MM.1S (cell line): ENCODE data around the gene ANKH.

Experiments
- DNase-seq: peaks from one replicate; pipeline ENCODE4 v3.0.0-alpha.2; 2015
- H2AFZ ChIP-seq: fragments of 300-600 bp; sonication (generic); 2 replicates; pipeline ENCODE4 v1.6.0; 2016; ENCODE audit warnings: antibody characterized with exemption, low read length
- H3F3A ChIP-seq: fragments of 300-600 bp; sonication (generic); 2 replicates; pipeline ENCODE4 v1.6.1; 2016; ENCODE audit warnings: mild to moderate bottlenecking, antibody characterized with exemption, low read length, moderate library complexity, mixed read lengths; ENCODE audit not compliant: insufficient read depth
- H3K27ac ChIP-seq: fragments of 300-600 bp; sonication (generic); 2 replicates; pipeline ENCODE4 v1.5.1; 2016; ENCODE audit warnings: mild to moderate bottlenecking, low read length
- H3K27me3 ChIP-seq: fragments of 300-600 bp; sonication (generic); replicated peaks from 2 replicates; pipeline ENCODE4 v1.6.0; 2016; ENCODE audit warnings: low read length; ENCODE audit not compliant: insufficient read depth
- H3K36me3 ChIP-seq: fragments of 300-600 bp; sonication (generic); replicated peaks from 2 replicates; pipeline ENCODE4 v1.6.1; 2016; ENCODE audit warnings: mild to moderate bottlenecking, low read length, mixed read lengths; ENCODE audit not compliant: insufficient read depth
- H3K4me1 ChIP-seq: fragments of 300-600 bp; sonication (generic); 2 replicates; pipeline ENCODE4 v1.6.1; 2016; ENCODE audit warnings: low read length, mixed read lengths
- H3K4me2 ChIP-seq: fragments of 300-600 bp; sonication (generic); 2 replicates; pipeline ENCODE4 v1.6.0; 2016; ENCODE audit warnings: low read depth, low read length
- H3K4me3 ChIP-seq: fragments of 300-600 bp; sonication (generic); 2 replicates; pipeline ENCODE4 v1.5.1; 2016; ENCODE audit warnings: low read length, mixed read lengths
- H3K79me2 ChIP-seq: fragments of 300-600 bp; sonication (generic); 2 replicates; pipeline ENCODE4 v1.6.1; 2016; ENCODE audit warnings: mixed run types, low read length, mixed read lengths
- H3K9ac ChIP-seq: fragments of 300-600 bp; sonication (generic); 2 replicates; pipeline ENCODE4 v1.6.1; 2016; ENCODE audit warnings: low read length, mixed read lengths
- H3K9me2 ChIP-seq: fragments of 300-600 bp; sonication (generic); replicated peaks from 2 replicates; pipeline ENCODE4 v1.6.1; 2016; ENCODE audit warnings: mild to moderate bottlenecking, low read length, mixed read lengths; ENCODE audit not compliant: insufficient read depth
- H3K9me3 ChIP-seq: fragments of 300-600 bp; sonication (generic); replicated peaks from 2 replicates; pipeline ENCODE4 v1.6.1; 2016; ENCODE audit warnings: mild to moderate bottlenecking, low read length, mixed read lengths; ENCODE audit not compliant: insufficient read depth
- H4K20me1 ChIP-seq: fragments of 300-600 bp; sonication (generic); 2 replicates; pipeline ENCODE4 v1.6.1; 2016; ENCODE audit warnings: mild to moderate bottlenecking, low read length, moderate library complexity, mixed read lengths; ENCODE audit not compliant: insufficient read depth
- EZH2 ChIP-seq: fragments of 300-600 bp; sonication (generic); optimal IDR thresholded peaks from 2 replicates; pipeline ENCODE3; 2017; ENCODE audit warnings: low read depth, mild to moderate bottlenecking, antibody characterized with exemption, low read length, mixed read lengths
- EZH2phosphoT487 ChIP-seq: fragments of 300-600 bp; sonication (generic); IDR thresholded peaks from 2 replicates; pipeline ENCODE4 v1.6.1; 2018; ENCODE audit warnings: antibody characterized with exemption, low read length
- TF ChIP-seq, protein P1 (sequence below): fragments of 300-600 bp; sonication (generic); IDR thresholded peaks from 2 replicates; pipeline ENCODE4 v1.5.1; 2016; ENCODE audit warnings: antibody characterized with exemption, low read length, mixed read lengths

ANKH gene

DNA sequence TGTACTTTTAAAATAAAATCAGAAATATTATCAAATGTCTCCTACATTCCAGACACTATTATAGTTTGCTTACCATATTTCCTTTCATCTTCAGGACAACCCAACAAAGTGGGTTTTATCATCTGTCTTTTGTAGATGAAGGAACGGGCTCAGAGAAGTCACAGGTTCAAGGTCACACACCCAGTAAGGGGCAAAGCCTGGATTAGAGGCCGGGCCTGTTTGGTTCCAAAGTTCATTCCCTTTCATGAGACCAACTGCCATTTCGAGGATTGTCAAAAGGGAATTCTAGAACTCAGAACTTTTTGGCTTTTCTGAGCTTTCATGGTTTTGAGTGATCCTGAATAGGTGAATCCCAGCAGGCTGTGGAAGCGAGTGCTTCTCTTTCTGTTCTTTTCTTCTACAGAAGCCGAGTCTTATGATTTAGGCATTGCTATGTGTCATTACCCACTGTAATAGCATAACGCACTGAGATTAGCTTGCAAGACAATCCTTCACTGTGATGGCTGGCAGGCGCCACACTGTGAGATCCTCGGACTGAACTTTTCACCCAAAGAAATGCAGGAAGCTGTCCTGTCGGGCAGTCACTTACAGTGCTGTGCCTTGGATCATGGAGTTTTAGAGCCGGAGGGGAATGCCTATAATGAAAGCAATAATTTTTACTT, 43.8 kb upstream of the ANKH start:
- Histone ChIP-seq H3K4me2 (no peak overlapping the region), H3K9me2 (no peaks in the 10 kb centered on the region), H3K36me3 (no peaks in the 10 kb centered on the region), H3K9ac (no peak overlapping the region), H3K9me3 (no peaks in the 10 kb centered on the region), H3K4me1 (no peaks in the 10 kb centered on the region), H3K79me2 (no peaks in the 10 kb centered on the region), H2AFZ (no peak overlapping the region), H4K20me1 (no peaks in the 10 kb centered on the region), H3K27ac (no peak overlapping the region), H3K27me3 (no peaks in the 10 kb centered on the region), H3F3A (no peaks in the 10 kb centered on the region), H3K4me3 (no peak overlapping the region)
- DNase-seq, result no peak
- TF ChIP-seq, protein P1, sequence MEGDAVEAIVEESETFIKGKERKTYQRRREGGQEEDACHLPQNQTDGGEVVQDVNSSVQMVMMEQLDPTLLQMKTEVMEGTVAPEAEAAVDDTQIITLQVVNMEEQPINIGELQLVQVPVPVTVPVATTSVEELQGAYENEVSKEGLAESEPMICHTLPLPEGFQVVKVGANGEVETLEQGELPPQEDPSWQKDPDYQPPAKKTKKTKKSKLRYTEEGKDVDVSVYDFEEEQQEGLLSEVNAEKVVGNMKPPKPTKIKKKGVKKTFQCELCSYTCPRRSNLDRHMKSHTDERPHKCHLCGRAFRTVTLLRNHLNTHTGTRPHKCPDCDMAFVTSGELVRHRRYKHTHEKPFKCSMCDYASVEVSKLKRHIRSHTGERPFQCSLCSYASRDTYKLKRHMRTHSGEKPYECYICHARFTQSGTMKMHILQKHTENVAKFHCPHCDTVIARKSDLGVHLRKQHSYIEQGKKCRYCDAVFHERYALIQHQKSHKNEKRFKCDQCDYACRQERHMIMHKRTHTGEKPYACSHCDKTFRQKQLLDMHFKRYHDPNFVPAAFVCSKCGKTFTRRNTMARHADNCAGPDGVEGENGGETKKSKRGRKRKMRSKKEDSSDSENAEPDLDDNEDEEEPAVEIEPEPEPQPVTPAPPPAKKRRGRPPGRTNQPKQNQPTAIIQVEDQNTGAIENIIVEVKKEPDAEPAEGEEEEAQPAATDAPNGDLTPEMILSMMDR, result no peak
- TF ChIP-seq EZH2phosphoT487 (no peak), EZH2 (no peak)

DNA sequence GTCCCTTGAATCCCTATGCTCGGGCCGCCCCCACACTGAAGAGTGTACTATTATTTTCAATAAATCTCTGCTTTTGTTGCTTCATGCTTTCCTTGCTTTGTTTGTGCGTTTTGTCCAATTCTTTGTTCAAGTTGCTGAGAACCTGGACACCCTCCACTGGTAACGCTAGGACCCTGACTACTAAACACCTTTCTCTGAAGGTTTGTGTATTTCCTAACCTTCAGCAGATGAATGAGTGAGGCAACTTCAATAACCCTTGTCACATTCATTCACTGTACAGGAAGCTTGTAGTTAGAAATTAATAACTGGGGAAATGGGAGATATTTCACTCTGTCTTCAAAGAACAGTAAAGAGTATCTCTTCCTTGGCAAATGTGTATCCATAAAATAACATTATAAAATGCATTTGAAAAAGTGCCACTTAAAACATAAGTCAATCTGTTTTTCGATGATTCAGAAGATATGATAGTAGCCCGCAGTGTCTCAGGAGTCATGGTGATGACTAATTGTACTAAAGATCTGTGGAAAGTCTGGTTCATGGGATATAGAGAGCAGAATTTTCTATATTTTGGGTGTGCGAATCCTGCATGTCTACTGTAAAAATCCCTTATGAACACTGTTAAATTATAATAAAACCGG, 43.2 kb upstream of the ANKH start:
- Histone ChIP-seq H3K36me3 (no peaks in the 10 kb centered on the region), H3K27ac (no peak overlapping the region), H3F3A (no peaks in the 10 kb centered on the region), H3K4me1 (no peaks in the 10 kb centered on the region), H3K4me3 (no peak overlapping the region), H3K9me2 (no peaks in the 10 kb centered on the region), H3K79me2 (no peaks in the 10 kb centered on the region), H4K20me1 (no peaks in the 10 kb centered on the region), H2AFZ (no peak overlapping the region), H3K9me3 (no peaks in the 10 kb centered on the region), H3K4me2 (no peak overlapping the region), H3K27me3 (no peaks in the 10 kb centered on the region), H3K9ac (no peak overlapping the region)
- TF ChIP-seq EZH2phosphoT487 (no peak), EZH2 (no peak)
- TF ChIP-seq, protein P1, result no peak
- no peak for DNase-seq

DNA sequence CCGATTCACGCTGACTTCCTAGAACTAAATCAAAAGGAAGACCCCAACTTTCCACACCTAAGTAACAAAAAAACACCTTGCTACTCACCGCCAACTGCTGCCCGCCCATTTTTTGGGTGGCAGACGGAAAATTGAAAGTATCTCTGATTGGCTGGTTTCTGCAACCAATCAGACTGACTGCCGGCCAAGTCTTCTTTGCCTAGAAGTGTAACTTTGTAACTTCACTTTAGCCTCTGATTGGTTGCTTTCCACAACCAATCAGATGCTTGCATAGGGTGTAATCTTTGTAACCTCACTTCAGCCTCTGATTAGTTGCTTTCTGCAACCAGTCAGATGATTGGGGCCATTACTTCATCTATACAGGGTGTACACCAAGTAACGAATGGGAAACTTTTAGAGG, 42.6 kb upstream of the ANKH start:
- no peak for TF ChIP-seq EZH2
- TF ChIP-seq, protein P1, result no peak
- no peak for TF ChIP-seq EZH2phosphoT487
- Histone ChIP-seq H3K4me1 (no peaks in the 10 kb centered on the region), H3K27me3 (no peaks in the 10 kb centered on the region), H3K9me3 (no peaks in the 10 kb centered on the region), H3K9me2 (no peaks in the 10 kb centered on the region), H4K20me1 (no peaks in the 10 kb centered on the region), H3K4me3 (no peak overlapping the region), H3K36me3 (no peaks in the 10 kb centered on the region), H3K27ac (no peak overlapping the region), H3K4me2 (no peak overlapping the region), H3F3A (no peaks in the 10 kb centered on the region), H2AFZ (no peak overlapping the region), H3K79me2 (no peaks in the 10 kb centered on the region), H3K9ac (no peak overlapping the region)
- DNase-seq, result no peak
